ENCODE measurements around the gene ELF1.

Gene ELF1

GRCh38 chr13:41007744-41008128 is 11.4 kb downstream of the ELF1 start:
- peaks cover 98% of the 10 kb centered on the region for H3K79me2 ChIP-seq (ENCODE audit: insufficient read depth, low read length)
- no peaks in the 10 kb centered on the region for H4K20me1 ChIP-seq (ENCODE audit: insufficient read depth, low read length)
- H3K9me2 ChIP-seq (ENCODE audit: low read depth, low read length): no peaks in the 10 kb centered on the region
- no peaks in the 10 kb centered on the region for H3K27me3 ChIP-seq (ENCODE audit: insufficient read depth, low read length)
- no peaks in the 10 kb centered on the region for H3K9me3 ChIP-seq (ENCODE audit: low read length)
- TF ChIP-seq CTCF (IDR thresholded peaks at IDR 0.05; ENCODE audit: low read length) (no peak), EZH2 (IDR thresholded peaks at IDR 0.05; ENCODE audit: borderline replicate concordance, low read length) (no peak)
- peaks cover 18% of the 10 kb centered on the region for H3K36me3 ChIP-seq (ENCODE audit: insufficient read depth, low read length)
- peak overlapping the region; percentile 61 for H3K4me3 ChIP-seq (ENCODE audit: low read depth, low read length, poor library complexity, severe bottlenecking)
- peak overlapping the region; percentile 75 for H3K9ac ChIP-seq (ENCODE audit: low read length)
- H3K27ac ChIP-seq (ENCODE audit: low read depth, low read length, poor library complexity, severe bottlenecking): peak overlapping the region; percentile 98
- H3K4me1 ChIP-seq (ENCODE audit: insufficient read depth, low read length, severe bottlenecking): peaks cover 97% of the 10 kb centered on the region
- H2AFZ ChIP-seq (ENCODE audit: low read length): no peak overlapping the region
- peaks cover 13% of the 10 kb centered on the region; the same call in 1 of the 2 replicates for H3F3A ChIP-seq (ENCODE audit: insufficient read depth, low read length)
- peak overlapping the region; percentile 94 for H3K4me2 ChIP-seq (ENCODE audit: low read length)

- Histone ChIP-seq H3K4me2 (ENCODE audit: low read length) (peak overlapping the region; percentile 94), H3K27ac (ENCODE audit: low read depth, low read length, poor library complexity, severe bottlenecking) (peak overlapping the region; percentile 98)
These were observed 12.0 kb downstream of the ELF1 start for GRCh38 chr13:41006978-41007743.

GRCh38 chr13:41006306-41006705 is 12.8 kb downstream of the ELF1 start:
- TF ChIP-seq CTCF (IDR thresholded peaks at IDR 0.05; ENCODE audit: low read length) (no peak), EZH2 (IDR thresholded peaks at IDR 0.05; ENCODE audit: borderline replicate concordance, low read length) (no peak)
- Histone ChIP-seq H3K4me2 (ENCODE audit: low read length) (peak overlapping the region; percentile 94), H3K79me2 (ENCODE audit: insufficient read depth, low read length) (peaks cover 98% of the 10 kb centered on the region), H3K27me3 (ENCODE audit: insufficient read depth, low read length) (no peaks in the 10 kb centered on the region), H3K36me3 (ENCODE audit: insufficient read depth, low read length) (peaks cover 21% of the 10 kb centered on the region), H2AFZ (ENCODE audit: low read length) (no peak overlapping the region), H3K9me3 (ENCODE audit: low read length) (no peaks in the 10 kb centered on the region), H3F3A (ENCODE audit: insufficient read depth, low read length) (peaks cover 13% of the 10 kb centered on the region; the same call in 1 of the 2 replicates), H4K20me1 (ENCODE audit: insufficient read depth, low read length) (no peaks in the 10 kb centered on the region), H3K9ac (ENCODE audit: low read length) (peak overlapping the region; percentile 75), H3K4me3 (ENCODE audit: low read depth, low read length, poor library complexity, severe bottlenecking) (peak overlapping the region; percentile 61), H3K27ac (ENCODE audit: low read depth, low read length, poor library complexity, severe bottlenecking) (peak overlapping the region; percentile 98), H3K4me1 (ENCODE audit: insufficient read depth, low read length, severe bottlenecking) (peaks cover 97% of the 10 kb centered on the region), H3K9me2 (ENCODE audit: low read depth, low read length) (no peaks in the 10 kb centered on the region)

More at GRCh38 chr13:41006978-41007743, 12.0 kb downstream of the ELF1 start:
- H3K36me3 ChIP-seq (ENCODE audit: insufficient read depth, low read length): peaks cover 20% of the 10 kb centered on the region
- H3K79me2 ChIP-seq (ENCODE audit: insufficient read depth, low read length): peaks cover 98% of the 10 kb centered on the region
- no peaks in the 10 kb centered on the region for H4K20me1 ChIP-seq (ENCODE audit: insufficient read depth, low read length)
- no peak for TF ChIP-seq EZH2 (IDR thresholded peaks at IDR 0.05; ENCODE audit: borderline replicate concordance, low read length)
- peak; percentile 4; the same call in 1 of the 2 replicates for TF ChIP-seq CTCF (IDR thresholded peaks at IDR 0.05; ENCODE audit: low read length)
- H3K9me2 ChIP-seq (ENCODE audit: low read depth, low read length): no peaks in the 10 kb centered on the region
- H3K9ac ChIP-seq (ENCODE audit: low read length): peak overlapping the region; percentile 75
- no peak overlapping the region for H2AFZ ChIP-seq (ENCODE audit: low read length)
- H3K4me1 ChIP-seq (ENCODE audit: insufficient read depth, low read length, severe bottlenecking): peaks cover 97% of the 10 kb centered on the region
- peaks cover 13% of the 10 kb centered on the region; the same call in 1 of the 2 replicates for H3F3A ChIP-seq (ENCODE audit: insufficient read depth, low read length)
- no peaks in the 10 kb centered on the region for H3K9me3 ChIP-seq (ENCODE audit: low read length)
- peak overlapping the region; percentile 61 for H3K4me3 ChIP-seq (ENCODE audit: low read depth, low read length, poor library complexity, severe bottlenecking)
- H3K27me3 ChIP-seq (ENCODE audit: insufficient read depth, low read length): no peaks in the 10 kb centered on the region

Measured in OCI-LY1 (cell line).